Measurements from ENCODE around the gene UBASH3A.

DNA sequence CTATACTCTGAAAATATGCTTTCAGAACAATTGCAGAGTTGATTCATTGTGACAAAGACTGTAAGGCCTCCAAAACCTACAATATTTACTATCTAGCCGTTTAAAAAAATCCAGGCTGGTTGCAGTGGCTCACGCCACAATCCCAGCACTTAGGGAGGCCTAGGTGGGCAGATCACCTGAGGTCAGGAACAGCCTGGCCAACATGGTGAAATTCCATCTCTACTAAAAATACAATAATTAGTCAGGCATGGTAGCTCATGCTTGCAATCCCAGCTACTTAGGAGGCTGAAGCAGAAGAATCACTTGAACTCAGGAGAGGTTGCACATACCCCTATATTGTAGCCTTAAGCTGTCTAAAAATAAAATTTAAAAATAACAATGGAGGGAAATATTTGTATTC, 47.7 kb upstream of the UBASH3A start:
- TF ChIP-seq EP300 (IDR thresholded peaks at IDR 0.05; ENCODE audit: borderline replicate concordance) (peak; percentile 43; the same call in 1 of the 2 replicates), CREB1 (IDR thresholded peaks at IDR 0.05; ENCODE audit: low read depth) (no peak), YY1 (IDR thresholded peaks at IDR 0.05; ENCODE audit: low read depth) (no peak), TAF1 (IDR thresholded peaks at IDR 0.05; ENCODE audit: low read depth) (no peak), RAD21 (IDR thresholded peaks at IDR 0.05; ENCODE audit: low read depth) (no peak)
- TF ChIP-seq, protein P1, sequence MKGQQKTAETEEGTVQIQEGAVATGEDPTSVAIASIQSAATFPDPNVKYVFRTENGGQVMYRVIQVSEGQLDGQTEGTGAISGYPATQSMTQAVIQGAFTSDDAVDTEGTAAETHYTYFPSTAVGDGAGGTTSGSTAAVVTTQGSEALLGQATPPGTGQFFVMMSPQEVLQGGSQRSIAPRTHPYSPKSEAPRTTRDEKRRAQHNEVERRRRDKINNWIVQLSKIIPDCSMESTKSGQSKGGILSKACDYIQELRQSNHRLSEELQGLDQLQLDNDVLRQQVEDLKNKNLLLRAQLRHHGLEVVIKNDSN (IDR thresholded peaks at IDR 0.05): no peak
